ENCODE measurements around the gene MGLL.

DNA sequence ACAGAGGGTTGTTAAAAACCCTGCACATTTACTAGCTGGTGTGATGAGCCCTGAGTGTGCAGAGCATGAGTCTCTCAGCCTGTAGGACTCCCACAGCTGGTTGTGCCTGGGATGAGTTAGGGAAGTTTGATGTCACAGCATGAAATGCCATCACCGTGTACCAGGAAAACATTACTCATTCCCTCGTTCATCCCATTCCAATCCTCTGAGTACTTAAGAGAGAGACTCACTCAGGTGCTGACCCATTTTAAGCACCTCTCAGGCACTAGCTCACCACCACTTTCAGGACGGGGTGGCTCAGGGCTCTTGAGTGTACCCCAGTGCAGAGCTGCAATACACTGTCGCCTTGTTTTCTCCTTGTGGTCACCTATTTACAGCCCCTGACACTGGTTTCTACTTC, 18.7 kb downstream of the MGLL start:
- TF ChIP-seq GATA2 (IDR thresholded peaks at IDR 0.05; ENCODE audit: low read depth, low read length), result no peak
- no peak for TF ChIP-seq GATA3 (IDR thresholded peaks at IDR 0.05; ENCODE audit: low read depth, low read length)
